Stomach (tissue), 9 donors: ENCODE measurements around the gene PIERCE2. TPM values are rescaled to one million over a fixed set of nuclear protein-coding genes. Genes with fewer than 3 reads are reported as not detected.
"Not testable (repeated sequence)": the region's sequence is repeated elsewhere in the genome, so short reads cannot be mapped to it uniquely, and the experiment has no call there.

Experiments used
- DNase-seq, 2 donors: peaks; one replicate each; pipeline versions ENCODE4 v3.0.0 to v3.0.0-alpha.2; 2013 to 2019
- H3K27ac ChIP-seq, 5 donors: fragments of 200-600 bp in 4 of 5; sonication (generic) in 4 of 5; one replicate each; pipeline ENCODE4 v1.5.1; 2013 to 2019; ENCODE audit warnings: mild to moderate bottlenecking in 1 of 5, moderate library complexity in 1 of 5
- H3K27me3 ChIP-seq, 3 donors: fragments of 200-600 bp; sonication (generic); one replicate each; pipeline ENCODE4 v1.5.1; 2017 to 2019; ENCODE audit warnings: mixed run types in 1 of 3
- H3K36me3 ChIP-seq, 4 donors: fragments of 200-600 bp; sonication (generic); 1 replicate in 3 of 4; 2 replicates in 1 of 4; pipeline ENCODE4 v1.5.1; 2016 to 2019
- H3K4me1 ChIP-seq, 4 donors: fragments of 200-600 bp; sonication (generic); one replicate each; pipeline ENCODE4 v1.5.1; 2016 to 2019
- H3K4me3 ChIP-seq, 4 donors: fragments of 200-600 bp; sonication (generic) in 3 of 4; one replicate each; pipeline ENCODE4 v1.5.1; 2016 to 2019; ENCODE audit warnings: mild to moderate bottlenecking in 1 of 4
- H3K9me3 ChIP-seq, 4 donors: fragments of 200-600 bp; sonication (generic); one replicate each; pipeline ENCODE4 v1.5.1; 2016 to 2019
- CTCF ChIP-seq, 7 experiments: fragments of 450-650 bp in 4 of 7; fragments of 200-600 bp in 3 of 7; sonication (generic) in 3 of 7; IDR thresholded peaks; one replicate each; pipeline ENCODE4 v1.5.1; 2016 to 2019; ENCODE audit warnings: antibody characterized with exemption in 7 of 7, control low read depth in 2 of 7, mild to moderate bottlenecking in 1 of 7
- EP300 ChIP-seq: sonication (generic); formaldehyde crosslinking; IDR thresholded peaks from one replicate; pipeline ENCODE4 v1.6.1; 2017; ENCODE audit warnings: antibody characterized with exemption
- POLR2A ChIP-seq, 4 donors: fragments of 450-650 bp; IDR thresholded peaks; one replicate each; pipeline ENCODE4 v1.6.1; 2016; ENCODE audit warnings: antibody characterized with exemption in 4 of 4, control low read depth in 2 of 4, mild to moderate bottlenecking in 1 of 4, moderate library complexity in 1 of 4
- POLR2AphosphoS5 ChIP-seq, 3 donors: sonication (generic); formaldehyde crosslinking; IDR thresholded peaks; one replicate each; pipeline ENCODE4 v1.6.1; 2016; ENCODE audit warnings: antibody characterized with exemption in 3 of 3
- WGBS, 5 donors: extraction: QIAGEN DNeasy Blood & Tissue Kit in 3 of 5; methylation state at CpG; one replicate each; pipeline versions ENCODE4 v1.1.5 to v1.1.7; 2013 to 2018; 5-methylcytosine and 5-hydroxymethylcytosine counted together
- intact Hi-C: fragments of 100-400 bp; cut with DNase I; formaldehyde crosslinking; loops from one replicate; pipeline ENCODE4 v1.15.1; 2023; ENCODE audit warnings: low total_unique reads
- polyA plus RNA-seq, 3 donors: library from polyadenylated mRNA; stranded (reverse); fragments of 200-250 nt; gene quantifications; one replicate each; pipeline ENCODE4 v1.2.3, GENCODE V29; 2013
- total RNA-seq, 5 donors: library from RNA; depleted of rRNA; stranded (reverse); fragments of >200 nt; gene quantifications; one replicate each; pipeline versions ENCODE4 v1.1.0 to v1.2.3, GENCODE V29; 2014 to 2016
- donor health status: healthy with polysubstance abuse.
- donor health status: Bipolar disorder and iron deficiency.
- donor health status: healthy.

Gene PIERCE2
- total and polyA plus RNA-seq, 8 donors, result 1.1 to 15.2 (median 5.5) TPM; not detected in 2

- Histone ChIP-seq H3K27me3 (no peaks in the 10 kb centered on the region), H3K27ac (no peak overlapping the region), H3K4me3 (no peak overlapping the region), H3K4me1 (no peaks in the 10 kb centered on the region), H3K9me3 (no peaks in the 10 kb centered on the region), H3K36me3 (no peaks in the 10 kb centered on the region)
- intact Hi-C loops, result loop anchor here (10.0 kb wide), 1 partner anchor 210 kb away; no protein-coding TSS in a partner anchor
- peak in 1 of 2 donors; percentile 76 for DNase-seq
- WGBS, 5 donors, result 31 to 37% (median 34%) methylated on average over 6 of the region's 6 CpGs
- TF ChIP-seq CTCF (IDR thresholded peaks at IDR 0.05) (peak in 5 of 7 experiments; percentile 20 to 52 (median 41)), EP300 (no peak), POLR2AphosphoS5 (IDR thresholded peaks at IDR 0.05) (no peak), POLR2A (IDR thresholded peaks at IDR 0.05) (no peak)
These were observed 26.9 kb downstream of the PIERCE2 start for GRCh38 chr15:55434989-55435825.

- H3K4me1 ChIP-seq, DNase-seq, H3K36me3 ChIP-seq, H3K4me3 ChIP-seq, H3K27ac ChIP-seq, H3K27me3 ChIP-seq, intact Hi-C loops: not testable (repeated sequence)
- H3K9me3 ChIP-seq, result peaks cover 0 to 23% (median 11%) of the 10 kb centered on the region in 4 donors
- 90 to 99% (median 96%) methylated on average over 15 of the region's 15 CpGs for WGBS, 5 donors
These were observed 34.8 kb downstream of the PIERCE2 start for GRCh38 chr15:55443141-55443540.

- H3K9me3 ChIP-seq, result peaks cover 0 to 23% (median 11%) of the 10 kb centered on the region in 4 donors
- DNase-seq, H3K4me3 ChIP-seq, H3K36me3 ChIP-seq, H3K4me1 ChIP-seq, intact Hi-C loops, H3K27me3 ChIP-seq, H3K27ac ChIP-seq: not testable (repeated sequence)
- WGBS, 5 donors, result 78 to 96% (median 93%) methylated on average over 11 to 27 of the region's 27 CpGs
These were observed 37.6 kb downstream of the PIERCE2 start for GRCh38 chr15:55445936-55446335.

DNA sequence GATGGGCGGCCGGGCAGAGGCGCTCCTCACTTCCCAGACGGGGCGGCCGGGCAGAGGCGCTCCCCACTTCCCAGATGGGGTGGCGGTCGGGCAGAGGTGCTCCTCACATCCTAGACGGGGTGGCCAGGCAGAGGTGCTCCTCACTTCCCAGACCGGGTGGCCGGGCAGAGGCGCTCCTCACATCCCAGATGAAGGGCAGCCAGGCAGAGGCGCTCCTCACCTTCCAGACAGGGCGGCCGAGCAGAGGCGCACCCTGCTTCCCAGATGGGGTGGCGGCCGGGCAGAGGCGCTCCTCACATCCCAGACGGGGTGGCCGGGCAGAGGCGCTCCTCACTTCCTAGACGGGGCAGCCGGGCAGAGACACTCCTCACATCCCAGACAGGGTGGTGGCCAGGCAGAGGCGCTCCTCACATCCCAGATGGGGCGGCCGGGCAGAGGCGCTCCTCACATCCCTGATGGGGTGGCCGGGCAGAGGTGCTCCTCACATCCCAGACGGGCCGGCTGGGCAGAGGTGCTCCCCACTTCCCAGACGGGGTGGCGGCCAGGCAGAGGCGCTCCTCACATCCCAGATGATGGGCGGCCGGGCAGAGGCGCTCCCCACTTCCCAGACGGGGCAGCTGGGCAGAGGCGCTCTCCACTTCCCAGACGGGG is 38.2 kb downstream of the PIERCE2 start:
- intact Hi-C loops, H3K27me3 ChIP-seq, H3K36me3 ChIP-seq: not testable (repeated sequence)

DNA sequence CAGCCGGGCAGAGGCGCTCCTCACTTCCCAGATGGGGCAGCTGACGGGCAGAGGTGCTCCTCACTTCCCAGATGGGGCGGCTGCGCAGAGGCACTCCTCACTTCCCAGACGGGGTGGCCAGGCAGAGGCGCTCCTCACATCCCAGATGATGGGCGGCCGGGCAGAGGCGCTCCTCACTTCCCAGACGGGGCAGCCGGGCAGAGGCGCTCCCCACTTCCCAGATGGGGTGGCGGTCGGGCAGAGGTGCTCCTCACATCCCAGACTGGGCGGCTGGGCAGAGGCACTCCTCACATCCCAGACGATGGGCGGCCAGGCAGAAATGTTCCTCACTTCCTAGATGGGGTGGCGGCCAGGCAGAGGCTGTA is 38.7 kb downstream of the PIERCE2 start:
- H3K9me3 ChIP-seq, result peaks cover 0 to 23% (median 11%) of the 10 kb centered on the region in 4 donors
- intact Hi-C loops, H3K4me1 ChIP-seq, H3K27ac ChIP-seq, DNase-seq, H3K27me3 ChIP-seq, H3K4me3 ChIP-seq, H3K36me3 ChIP-seq: not testable (repeated sequence)
- 88 to 100% (median 98%) methylated on average over 1 to 19 of the region's 19 CpGs for WGBS, 5 donors

More for the DNA sequence above, 38.2 kb downstream of the PIERCE2 start:
- peaks cover 0 to 23% (median 11%) of the 10 kb centered on the region in 4 donors for H3K9me3 ChIP-seq
- DNase-seq, H3K4me3 ChIP-seq, H3K27ac ChIP-seq, H3K4me1 ChIP-seq: not testable (repeated sequence)
- 93 to 99% (median 98%) methylated on average over 18 to 41 of the region's 41 CpGs for WGBS, 5 donors

DNA sequence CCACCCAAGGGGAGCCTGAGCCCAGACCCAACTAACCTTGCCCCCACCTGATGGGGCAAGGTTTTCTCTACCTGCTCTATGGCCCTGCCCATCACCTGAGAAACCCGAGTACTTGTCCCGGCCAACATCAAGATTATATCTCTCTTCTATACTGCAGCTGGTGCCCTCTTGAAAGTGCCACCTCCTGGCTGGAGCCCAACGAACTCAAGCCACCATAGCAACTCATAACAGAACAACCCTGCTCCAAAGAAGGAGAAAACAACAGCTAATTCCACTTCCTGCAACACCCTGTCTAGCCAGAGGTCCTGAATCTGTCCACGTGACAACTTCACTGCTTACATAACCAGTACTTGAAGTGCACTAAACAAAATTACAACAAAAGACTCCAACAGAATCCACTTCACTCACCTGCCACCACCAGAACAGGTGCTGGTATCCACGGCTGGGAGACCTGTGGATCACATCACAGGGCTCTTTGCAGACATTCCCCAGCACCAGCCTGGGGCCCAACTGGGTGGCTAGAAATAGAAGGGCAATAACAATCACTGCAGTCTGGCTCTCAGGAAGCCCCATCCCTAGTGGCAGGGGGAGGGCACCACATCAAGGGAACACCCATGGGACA is 49.2 kb downstream of the PIERCE2 start:
- no peak for DNase-seq
- no peaks in the 10 kb centered on the region for H3K27me3 ChIP-seq
- intact Hi-C loops, result no loop called here

More for the DNA sequence above, 49.2 kb downstream of the PIERCE2 start:
- H3K36me3 ChIP-seq, result peaks cover 0 to 6% (median 0%) of the 10 kb centered on the region in 4 donors
- no peak overlapping the region for H3K4me3 ChIP-seq
- H3K27ac ChIP-seq, result no peak overlapping the region
- 84 to 92% (median 89%) methylated on average over 5 of the region's 5 CpGs for WGBS, 5 donors
- H3K4me1 ChIP-seq, result no peaks in the 10 kb centered on the region
- TF ChIP-seq CTCF (IDR thresholded peaks at IDR 0.05), result no peak
- TF ChIP-seq EP300, result no peak
- TF ChIP-seq POLR2AphosphoS5 (IDR thresholded peaks at IDR 0.05), result no peak
- TF ChIP-seq POLR2A (IDR thresholded peaks at IDR 0.05), result no peak
- H3K9me3 ChIP-seq, result peaks cover 0 to 8% (median 3%) of the 10 kb centered on the region in 4 donors
